ENCODE measurements around the gene MAST2. TPM values are rescaled to one million over a fixed set of nuclear protein-coding genes. Genes with fewer than 3 reads are reported as not detected.
"Not testable (repeated sequence)": the region's sequence is repeated elsewhere in the genome, so short reads cannot be mapped to it uniquely, and the experiment has no call there.

The MAST2 gene
- total RNA-seq, 4 donors from 2014 or later: 18.8 to 22.2 (median 20.2) TPM

- intact Hi-C loops (cut with DNase I): no loop called here
Measured at GRCh38 chr1:45934947-45935346, 131.5 kb downstream of the MAST2 start.

GRCh38 chr1:45938029-45938428 lies 134.6 kb downstream of the MAST2 start:
- no peak for DNase-seq
- intact Hi-C loops (cut with DNase I): no loop called here
- no peaks in the 10 kb centered on the region for H3K9me3 ChIP-seq
- H3K27me3 ChIP-seq: no peaks in the 10 kb centered on the region
- TF ChIP-seq POLR2A (IDR thresholded peaks at IDR 0.05) (no peak), CTCF (IDR thresholded peaks at IDR 0.05) (no peak)
- no peaks in the 10 kb centered on the region for H3K36me3 ChIP-seq
- H3K4me3 ChIP-seq (replicated peaks in 1 of 3): no peak overlapping the region
- H3K27ac ChIP-seq: no peak overlapping the region
- no peaks in the 10 kb centered on the region for H3K4me1 ChIP-seq

More at GRCh38 chr1:45934947-45935346, 131.5 kb downstream of the MAST2 start:
- peaks cover 0 to 4% of the 10 kb centered on the region in 2 donors for H3K4me1 ChIP-seq
- H3K9me3 ChIP-seq: no peaks in the 10 kb centered on the region
- no peak overlapping the region for H3K27ac ChIP-seq
- no peaks in the 10 kb centered on the region for H3K36me3 ChIP-seq
- H3K4me3 ChIP-seq (replicated peaks in 1 of 3): no peak overlapping the region
- WGBS, 2 donors: 82 to 86% methylated on average over 3 of the region's 3 CpGs
- no peaks in the 10 kb centered on the region for H3K27me3 ChIP-seq
- no peak for DNase-seq
- TF ChIP-seq CTCF (IDR thresholded peaks at IDR 0.05): no peak
- TF ChIP-seq POLR2A (IDR thresholded peaks at IDR 0.05): no peak

GRCh38 chr1:45942411-45942810 lies 139.0 kb downstream of the MAST2 start:
- WGBS, 2 donors: 91 to 98% methylated on average over 1 of the region's 1 CpG
- H3K27ac ChIP-seq: no peak overlapping the region
- peaks cover 0 to 9% of the 10 kb centered on the region in 2 donors for H3K4me1 ChIP-seq
- H3K27me3 ChIP-seq: no peaks in the 10 kb centered on the region
- H3K9me3 ChIP-seq: no peaks in the 10 kb centered on the region
- no peak overlapping the region for H3K4me3 ChIP-seq (replicated peaks in 1 of 3)
- intact Hi-C loops (cut with DNase I): no loop called here
- DNase-seq: no peak
- no peaks in the 10 kb centered on the region for H3K36me3 ChIP-seq
- TF ChIP-seq POLR2A (IDR thresholded peaks at IDR 0.05) (no peak), CTCF (IDR thresholded peaks at IDR 0.05) (no peak)

GRCh38 chr1:45943185-45943584 lies 139.8 kb downstream of the MAST2 start:
- WGBS, 2 donors: 0% methylated on average over 1 of the region's 1 CpG
- no peak for DNase-seq
- intact Hi-C loops (cut with DNase I): no loop called here
- no peak for TF ChIP-seq POLR2A (IDR thresholded peaks at IDR 0.05)
- no peak for TF ChIP-seq CTCF (IDR thresholded peaks at IDR 0.05)
- Histone ChIP-seq H3K27ac (no peak overlapping the region), H3K36me3 (no peaks in the 10 kb centered on the region), H3K4me1 (peaks cover 0 to 13% of the 10 kb centered on the region in 2 donors), H3K9me3 (no peaks in the 10 kb centered on the region), H3K4me3 (replicated peaks in 1 of 3) (no peak overlapping the region), H3K27me3 (no peaks in the 10 kb centered on the region)

GRCh38 chr1:45945426-45945825 lies 142.0 kb downstream of the MAST2 start:
- Histone ChIP-seq H3K27me3 (no peaks in the 10 kb centered on the region), H3K9me3 (no peaks in the 10 kb centered on the region), H3K4me3 (replicated peaks in 1 of 3) (no peak overlapping the region), H3K4me1 (peaks cover 0 to 13% of the 10 kb centered on the region in 2 donors), H3K27ac (no peak overlapping the region), H3K36me3 (no peaks in the 10 kb centered on the region)
- TF ChIP-seq POLR2A (IDR thresholded peaks at IDR 0.05) (no peak), CTCF (IDR thresholded peaks at IDR 0.05) (no peak)
- intact Hi-C loops (cut with DNase I): no loop called here
- DNase-seq: no peak
- WGBS, 2 donors: 54 to 66% methylated on average over 2 of the region's 2 CpGs

GRCh38 chr1:45949462-45949861 lies 146.1 kb downstream of the MAST2 start:
- H3K4me1 ChIP-seq: peaks cover 6 to 27% of the 10 kb centered on the region in 2 donors
- 90 to 96% methylated on average over 2 of the region's 2 CpGs for WGBS, 2 donors
- H3K27me3 ChIP-seq; H3K36me3 ChIP-seq; DNase-seq; intact Hi-C loops (cut with DNase I); H3K9me3 ChIP-seq; H3K27ac ChIP-seq; H3K4me3 ChIP-seq (replicated peaks in 1 of 3): not testable (repeated sequence)
